Measurements from ENCODE around the gene ARFGAP2.

The ARFGAP2 gene

GRCh38 chr11:47186700-47187695 lies 10.3 kb upstream of the ARFGAP2 start:
- no peak for TF ChIP-seq CTCF (conservative IDR thresholded peaks at IDR 0.05; ENCODE audit: control insufficient read depth, insufficient read depth, low read depth, low read length)
- DNase-seq (ENCODE audit: low read depth): peak; percentile 47
- H3K4me3 ChIP-seq (ENCODE audit: control insufficient read depth, low read depth, low read length): peak overlapping the region; percentile 39

GRCh38 chr11:47186076-47186699 lies 9.5 kb upstream of the ARFGAP2 start, which contains the start of gene PACSIN3:
Gene PACSIN3 (minus strand): TSS chr11:47186434. CDS start chr11:47182727, 3,707 bp downstream.
- H3K4me3 ChIP-seq (ENCODE audit: control insufficient read depth, low read depth, low read length): peak within 1 kb of the TSS; percentile 53
- TF ChIP-seq CTCF (conservative IDR thresholded peaks at IDR 0.05; ENCODE audit: control insufficient read depth, insufficient read depth, low read depth, low read length): no peak
- DNase-seq (ENCODE audit: low read depth): no peak

GRCh38 chr11:47185305-47186075 lies 8.8 kb upstream of the ARFGAP2 start:
- peak overlapping the region; percentile 53 for H3K4me3 ChIP-seq (ENCODE audit: control insufficient read depth, low read depth, low read length)
- TF ChIP-seq CTCF (conservative IDR thresholded peaks at IDR 0.05; ENCODE audit: control insufficient read depth, insufficient read depth, low read depth, low read length): no peak
- DNase-seq (ENCODE audit: low read depth): no peak

- no peak for TF ChIP-seq CTCF (conservative IDR thresholded peaks at IDR 0.05; ENCODE audit: control insufficient read depth, insufficient read depth, low read depth, low read length)
- no peak for DNase-seq (ENCODE audit: low read depth)
- peak overlapping the region; percentile 53 for H3K4me3 ChIP-seq (ENCODE audit: control insufficient read depth, low read depth, low read length)
Measured at GRCh38 chr11:47184711-47185304, 8.1 kb upstream of the ARFGAP2 start.

GRCh38 chr11:47183969-47184368 lies 7.3 kb upstream of the ARFGAP2 start:
- no peak for TF ChIP-seq CTCF (conservative IDR thresholded peaks at IDR 0.05; ENCODE audit: control insufficient read depth, insufficient read depth, low read depth, low read length)
- no peak overlapping the region for H3K4me3 ChIP-seq (ENCODE audit: control insufficient read depth, low read depth, low read length)
- no peak for DNase-seq (ENCODE audit: low read depth)
